HepG2 (cell line): ENCODE measurements around the gene CTNND1. TPM values are rescaled to one million over a fixed set of nuclear protein-coding genes. Genes with fewer than 3 reads are reported as not detected.

Experiments
- E2F1 ChIP-seq: sonication (generic); formaldehyde crosslinking; IDR thresholded peaks from 2 replicates; pipeline ENCODE4 v1.5.0; 2020; ENCODE audit warnings: missing genetic modification reagents
- EP300 ChIP-seq, 3 experiments: sonication (generic) in 1 of 3; formaldehyde crosslinking in 1 of 3; IDR thresholded peaks; 2 replicates each; pipeline versions ENCODE4 v1.5.1 to v1.6.1; 2011 to 2020; ENCODE audit warnings: low read depth in 2 of 3, low read length in 2 of 3, borderline replicate concordance in 1 of 3, improper control_type of control experiment in 1 of 3, mild to moderate bottlenecking in 1 of 3, missing genetic modification reagents in 1 of 3, moderate library complexity in 1 of 3
- GATAD1 ChIP-seq: IDR thresholded peaks from 2 replicates; pipeline ENCODE4 v1.6.1; 2016; ENCODE audit warnings: missing genetic modification reagents, missing compliant biosample characterization
- HMG20A ChIP-seq: IDR thresholded peaks from 2 replicates; pipeline ENCODE4 v1.6.1; 2016; ENCODE audit warnings: borderline replicate concordance
- HNF4A ChIP-seq: sonication (generic); formaldehyde crosslinking; IDR thresholded peaks from 2 replicates; pipeline ENCODE4 v1.4.0; 2020; ENCODE audit warnings: missing genetic modification reagents
- HNF4G ChIP-seq, 2 experiments: sonication (generic) in 1 of 2; formaldehyde crosslinking in 1 of 2; IDR thresholded peaks; 2 replicates each; pipeline versions ENCODE4 v1.4.0 to v1.6.1; 2011 to 2020; ENCODE audit warnings: borderline replicate concordance in 2 of 2, low read depth in 2 of 2, mild to moderate bottlenecking in 2 of 2, low read length in 1 of 2, missing genetic modification reagents in 1 of 2, moderate library complexity in 1 of 2
- KAT8 ChIP-seq: IDR thresholded peaks from 2 replicates; pipeline ENCODE4 v1.6.1; 2016; ENCODE audit warnings: missing genetic modification reagents, missing compliant biosample characterization
- MAFF ChIP-seq: IDR thresholded peaks from 2 replicates; pipeline ENCODE4 v1.6.1; 2011; ENCODE audit warnings: low read depth, low read length, improper control_type of control experiment
- MXI1 ChIP-seq: IDR thresholded peaks from 3 replicates; pipeline ENCODE4 v1.6.1; 2012; ENCODE audit warnings: low read depth, low read length, inconsistent platforms, borderline replicate concordance
- SKI ChIP-seq: fragments of 450-650 bp; IDR thresholded peaks from one replicate; pipeline ENCODE4 v1.6.1; 2018; ENCODE audit warnings: mild to moderate bottlenecking; ENCODE audit not compliant: partially characterized antibody
- SNAPC2 ChIP-seq: sonication (generic); formaldehyde crosslinking; IDR thresholded peaks from 2 replicates; pipeline ENCODE4 v1.8.1; 2022; ENCODE audit warnings: mild to moderate bottlenecking, missing genetic modification reagents
- SOX5 ChIP-seq: IDR thresholded peaks from 2 replicates; pipeline ENCODE4 v1.6.1; 2016; ENCODE audit warnings: borderline replicate concordance
- ZNF335 ChIP-seq: sonication (generic); formaldehyde crosslinking; IDR thresholded peaks from 2 replicates; pipeline ENCODE4 v1.4.0; 2020; ENCODE audit warnings: missing genetic modification reagents
- ZNF644 ChIP-seq: IDR thresholded peaks from 2 replicates; pipeline ENCODE4 v1.6.1; 2016; ENCODE audit warnings: low read depth
- polyA plus RNA-seq, 8 experiments: library from polyadenylated mRNA; depleted of rRNA in 3 of 8; stranded (reverse) in 7 of 8; unstranded in 1 of 8; fragments of >200 nt; fragmentation: Illumina TruSeq in 4 of 8; extraction: Trizol in 4 of 8; gene quantifications; 2 replicates each; pipeline versions ENCODE4 v1.2.1 to v1.2.3, GENCODE V29; 2011 to 2016; ENCODE audit warnings: low read depth in 4 of 8, missing spikeins in 1 of 8, mixed read lengths in 1 of 8; ENCODE audit not compliant: insufficient read depth in 1 of 8
- total RNA-seq, 5 experiments: library from RNA; depleted of rRNA; stranded (reverse); fragments of >200 nt; fragmentation: Illumina TruSeq; extraction: Trizol; gene quantifications; 2 replicates each; pipeline ENCODE4 v1.2.3, GENCODE V29; 2016; ENCODE audit warnings: low read depth in 1 of 5
- TF ChIP-seq, protein P1 (sequence below): sonication (generic); formaldehyde crosslinking; IDR thresholded peaks from 2 replicates; pipeline ENCODE4 v1.4.0; 2020; ENCODE audit warnings: missing genetic modification reagents
- TF ChIP-seq, protein P2 (sequence below): sonication (generic); formaldehyde crosslinking; IDR thresholded peaks from 2 replicates; pipeline ENCODE4 v1.4.0; 2020; ENCODE audit warnings: mild to moderate bottlenecking, missing genetic modification reagents
- TF ChIP-seq, protein P3 (sequence below): sonication (generic); formaldehyde crosslinking; IDR thresholded peaks from 2 replicates; pipeline ENCODE4 v1.9.0; 2022; ENCODE audit warnings: missing genetic modification reagents, mild to moderate bottlenecking, borderline replicate concordance
- TF ChIP-seq, protein P4 (sequence below): sonication (generic); formaldehyde crosslinking; IDR thresholded peaks from 2 replicates; pipeline ENCODE4 v1.8.1; 2023; ENCODE audit warnings: mild to moderate bottlenecking, moderate library complexity, missing genetic modification reagents
- TF ChIP-seq, protein P5 (sequence below): sonication (generic); IDR thresholded peaks from 2 replicates; pipeline ENCODE4 v1.6.1; 2016; ENCODE audit warnings: low read depth, borderline replicate concordance

The CTNND1 gene
- total and polyA plus RNA-seq, 2 of the 13 experiments (the other 11 are each of a cell fraction or from before 2014, with no cell fraction given), result 117 to 128 TPM

GRCh38 chr11:57777969-57778317 is 16.3 kb downstream of the CTNND1 start (continued):
- TF ChIP-seq HNF4G (IDR thresholded peaks at IDR 0.05; ENCODE audit: borderline replicate concordance, low read depth, low read length) (peak; percentile 83; the same call in 1 of the 2 replicates), HNF4G (CRISPR knock-in tag; IDR thresholded peaks at IDR 0.05; ENCODE audit: borderline replicate concordance, low read depth) (no peak), MAFF (peak; percentile 28; the same call in 1 of the 2 replicates), HMG20A (CRISPR knock-in tag) (peak; percentile 63; the same call in 1 of the 2 replicates), SKI (peak; percentile 14), ZNF644 (CRISPR knock-in tag) (peak; percentile 39; the same call in 1 of the 2 replicates), KAT8 (CRISPR knock-in tag) (peak; percentile 20; the same call in 1 of the 2 replicates), ZNF335 (CRISPR knock-in tag) (no peak; the same call in 1 of the 2 replicates), EP300 (IDR thresholded peaks at IDR 0.05; ENCODE audit: low read depth in 2 of 2, low read length in 2 of 2) (peak; percentile 18 to 79; a peak in 3 of 4 replicates), EP300 (CRISPR knock-in tag; IDR thresholded peaks at IDR 0.05; ENCODE audit: borderline replicate concordance) (no peak), GATAD1 (CRISPR knock-in tag) (0 out of 2 replicates have a peak, but pooled peaks have one; percentile 15), HNF4A (CRISPR knock-in tag) (peak; percentile 88), MXI1 (peak; percentile 12; the same call in 1 of the 3 replicates), E2F1 (peak; percentile 39; the same call in 1 of the 2 replicates), SNAPC2 (CRISPR knock-in tag) (no peak), SOX5 (peak; percentile 74; the same call in 1 of the 2 replicates)
- TF ChIP-seq, protein P1, sequence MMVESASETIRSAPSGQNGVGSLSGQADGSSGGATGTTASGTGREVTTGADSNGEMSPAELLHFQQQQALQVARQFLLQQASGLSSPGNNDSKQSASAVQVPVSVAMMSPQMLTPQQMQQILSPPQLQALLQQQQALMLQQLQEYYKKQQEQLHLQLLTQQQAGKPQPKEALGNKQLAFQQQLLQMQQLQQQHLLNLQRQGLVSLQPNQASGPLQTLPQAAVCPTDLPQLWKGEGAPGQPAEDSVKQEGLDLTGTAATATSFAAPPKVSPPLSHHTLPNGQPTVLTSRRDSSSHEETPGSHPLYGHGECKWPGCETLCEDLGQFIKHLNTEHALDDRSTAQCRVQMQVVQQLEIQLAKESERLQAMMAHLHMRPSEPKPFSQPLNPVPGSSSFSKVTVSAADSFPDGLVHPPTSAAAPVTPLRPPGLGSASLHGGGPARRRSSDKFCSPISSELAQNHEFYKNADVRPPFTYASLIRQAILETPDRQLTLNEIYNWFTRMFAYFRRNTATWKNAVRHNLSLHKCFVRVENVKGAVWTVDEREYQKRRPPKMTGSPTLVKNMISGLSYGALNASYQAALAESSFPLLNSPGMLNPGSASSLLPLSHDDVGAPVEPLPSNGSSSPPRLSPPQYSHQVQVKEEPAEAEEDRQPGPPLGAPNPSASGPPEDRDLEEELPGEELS, result peak; percentile 56; the same call in 1 of the 2 replicates
- TF ChIP-seq, protein P2, sequence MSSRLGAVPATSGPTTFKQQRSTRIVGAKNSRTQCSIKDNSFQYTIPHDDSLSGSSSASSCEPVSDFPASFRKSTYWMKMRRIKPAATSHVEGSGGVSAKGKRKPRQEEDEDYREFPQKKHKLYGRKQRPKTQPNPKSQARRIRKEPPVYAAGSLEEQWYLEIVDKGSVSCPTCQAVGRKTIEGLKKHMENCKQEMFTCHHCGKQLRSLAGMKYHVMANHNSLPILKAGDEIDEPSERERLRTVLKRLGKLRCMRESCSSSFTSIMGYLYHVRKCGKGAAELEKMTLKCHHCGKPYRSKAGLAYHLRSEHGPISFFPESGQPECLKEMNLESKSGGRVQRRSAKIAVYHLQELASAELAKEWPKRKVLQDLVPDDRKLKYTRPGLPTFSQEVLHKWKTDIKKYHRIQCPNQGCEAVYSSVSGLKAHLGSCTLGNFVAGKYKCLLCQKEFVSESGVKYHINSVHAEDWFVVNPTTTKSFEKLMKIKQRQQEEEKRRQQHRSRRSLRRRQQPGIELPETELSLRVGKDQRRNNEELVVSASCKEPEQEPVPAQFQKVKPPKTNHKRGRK (CRISPR knock-in tag), result no peak
- TF ChIP-seq, protein P3, sequence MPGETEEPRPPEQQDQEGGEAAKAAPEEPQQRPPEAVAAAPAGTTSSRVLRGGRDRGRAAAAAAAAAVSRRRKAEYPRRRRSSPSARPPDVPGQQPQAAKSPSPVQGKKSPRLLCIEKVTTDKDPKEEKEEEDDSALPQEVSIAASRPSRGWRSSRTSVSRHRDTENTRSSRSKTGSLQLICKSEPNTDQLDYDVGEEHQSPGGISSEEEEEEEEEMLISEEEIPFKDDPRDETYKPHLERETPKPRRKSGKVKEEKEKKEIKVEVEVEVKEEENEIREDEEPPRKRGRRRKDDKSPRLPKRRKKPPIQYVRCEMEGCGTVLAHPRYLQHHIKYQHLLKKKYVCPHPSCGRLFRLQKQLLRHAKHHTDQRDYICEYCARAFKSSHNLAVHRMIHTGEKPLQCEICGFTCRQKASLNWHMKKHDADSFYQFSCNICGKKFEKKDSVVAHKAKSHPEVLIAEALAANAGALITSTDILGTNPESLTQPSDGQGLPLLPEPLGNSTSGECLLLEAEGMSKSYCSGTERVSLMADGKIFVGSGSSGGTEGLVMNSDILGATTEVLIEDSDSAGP (CRISPR knock-in tag), result no peak
- TF ChIP-seq, protein P4, sequence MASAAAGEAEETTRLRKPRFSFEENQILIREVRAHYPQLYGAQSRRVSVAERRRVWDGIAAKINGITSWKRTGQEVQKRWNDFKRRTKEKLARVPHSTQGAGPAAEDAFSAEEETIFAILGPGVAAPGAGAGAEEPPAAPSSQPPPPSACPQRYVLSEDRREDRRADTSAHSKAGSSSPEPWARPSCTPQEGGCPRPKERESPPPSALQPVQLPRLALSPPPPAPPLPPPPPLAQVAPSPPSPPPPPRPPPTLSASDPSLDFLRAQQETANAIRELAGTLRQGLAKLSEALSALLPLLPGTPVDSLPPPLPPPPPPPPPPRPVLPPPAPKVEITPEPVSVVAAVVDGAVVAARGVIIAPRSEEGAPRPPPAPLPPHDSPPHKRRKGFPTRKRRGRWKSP (CRISPR knock-in tag), result no peak
- TF ChIP-seq, protein P5, sequence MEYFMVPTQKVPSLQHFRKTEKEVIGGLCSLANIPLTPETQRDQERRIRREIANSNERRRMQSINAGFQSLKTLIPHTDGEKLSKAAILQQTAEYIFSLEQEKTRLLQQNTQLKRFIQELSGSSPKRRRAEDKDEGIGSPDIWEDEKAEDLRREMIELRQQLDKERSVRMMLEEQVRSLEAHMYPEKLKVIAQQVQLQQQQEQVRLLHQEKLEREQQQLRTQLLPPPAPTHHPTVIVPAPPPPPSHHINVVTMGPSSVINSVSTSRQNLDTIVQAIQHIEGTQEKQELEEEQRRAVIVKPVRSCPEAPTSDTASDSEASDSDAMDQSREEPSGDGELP, result peak; percentile 60; the same call in 1 of the 2 replicates
